NCI-H2227 (cell line): ENCODE measurements around the gene FHIP1B.
"Not testable (repeated sequence)": the region's sequence is repeated elsewhere in the genome, so short reads cannot be mapped to it uniquely, and the experiment has no call there.

Experiments used
- DNase-seq: peaks from one replicate; lab custom pipeline; 2025; ENCODE audit not compliant: unreplicated experiment; lab: John Stamatoyannopoulos, UW

The FHIP1B gene

DNA sequence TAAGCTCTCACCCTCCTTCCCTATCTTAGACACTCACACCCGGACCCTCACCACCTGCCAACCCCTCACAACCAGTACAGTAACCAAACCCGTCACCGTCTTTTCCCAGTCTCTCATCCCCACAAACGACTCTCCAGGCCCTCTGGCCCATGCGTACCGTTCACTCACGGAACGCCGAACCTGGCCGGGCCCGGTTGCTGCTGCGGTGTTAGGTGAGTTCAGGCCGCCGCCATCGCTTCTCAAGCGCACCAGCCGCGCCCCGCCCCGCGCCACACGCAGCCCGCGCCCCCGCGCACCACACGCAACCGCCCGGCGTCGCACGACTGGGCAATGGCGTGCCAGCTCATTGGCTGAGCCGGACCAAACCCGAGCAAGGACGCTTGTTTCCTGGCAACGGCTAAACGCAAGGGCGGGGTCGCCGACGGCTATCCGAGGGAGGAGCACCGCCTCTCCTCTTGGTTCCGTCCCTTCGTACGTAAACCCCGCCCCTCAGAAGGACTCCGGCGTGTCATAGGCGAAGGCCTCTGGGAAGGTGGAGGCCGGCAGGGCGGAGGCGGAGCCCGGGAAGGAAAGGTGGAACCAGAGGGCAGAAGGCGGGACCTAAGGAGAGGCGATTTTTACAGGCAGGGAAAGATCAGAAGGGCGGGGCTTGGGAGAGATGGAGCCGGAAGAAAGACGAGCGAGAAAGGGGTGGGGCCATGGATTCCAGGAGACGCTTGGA lies at the start of gene FHIP1B:
Gene FHIP1B (minus strand): TSS at position 250 of the 721 bp plus-strand sequence. CDS start 10,120 bp downstream, outside the sequence.
- peak; percentile 100 for DNase-seq

DNA sequence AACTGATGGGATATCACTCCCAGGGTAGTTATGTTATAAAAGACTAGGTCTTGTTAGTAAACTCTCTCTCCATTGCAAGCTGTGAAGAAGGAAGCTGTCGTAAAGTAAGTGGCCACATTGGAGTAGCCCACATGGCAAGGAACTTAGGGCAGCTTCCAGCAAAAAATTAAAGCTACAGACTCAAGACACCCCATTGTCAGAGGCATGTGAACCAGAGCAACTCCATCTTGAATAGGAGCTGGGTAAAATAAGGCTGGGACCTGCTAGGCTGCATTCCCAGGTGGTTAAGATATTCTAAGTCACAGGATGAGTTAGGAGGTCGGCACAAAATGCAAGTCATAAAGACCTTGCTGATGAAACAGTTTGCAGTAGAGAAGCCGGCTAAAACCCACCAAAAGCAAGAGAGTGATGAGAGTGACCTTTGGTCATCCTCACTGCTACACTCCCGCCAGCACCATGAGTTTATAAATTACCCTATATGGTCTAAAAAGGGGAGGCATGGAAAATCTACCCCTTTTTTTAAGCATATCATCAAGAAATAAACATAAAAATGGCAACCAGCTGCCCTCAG lies 49.1 kb upstream of the FHIP1B start:
- DNase-seq, result no peak

DNA sequence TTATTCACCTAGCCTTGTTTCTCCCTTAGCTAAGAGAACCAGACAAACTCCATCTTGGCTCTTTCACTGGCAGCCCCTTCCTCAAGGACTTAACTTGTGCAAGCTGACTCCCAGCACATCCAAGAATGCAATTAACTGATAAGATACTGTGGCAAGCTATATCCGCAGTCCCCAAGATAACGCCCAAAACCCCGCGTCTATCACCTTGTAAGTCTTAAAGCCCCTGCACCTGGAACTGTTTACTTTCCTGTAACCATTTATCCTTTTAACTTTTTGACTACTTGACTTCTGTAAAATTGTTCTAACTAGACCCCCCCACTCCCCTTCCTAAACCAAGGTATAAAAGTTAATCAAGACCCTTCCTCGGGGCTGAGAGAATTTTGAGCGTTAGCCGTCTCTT lies 46.4 kb upstream of the FHIP1B start:
- DNase-seq, result not testable (repeated sequence)

DNA sequence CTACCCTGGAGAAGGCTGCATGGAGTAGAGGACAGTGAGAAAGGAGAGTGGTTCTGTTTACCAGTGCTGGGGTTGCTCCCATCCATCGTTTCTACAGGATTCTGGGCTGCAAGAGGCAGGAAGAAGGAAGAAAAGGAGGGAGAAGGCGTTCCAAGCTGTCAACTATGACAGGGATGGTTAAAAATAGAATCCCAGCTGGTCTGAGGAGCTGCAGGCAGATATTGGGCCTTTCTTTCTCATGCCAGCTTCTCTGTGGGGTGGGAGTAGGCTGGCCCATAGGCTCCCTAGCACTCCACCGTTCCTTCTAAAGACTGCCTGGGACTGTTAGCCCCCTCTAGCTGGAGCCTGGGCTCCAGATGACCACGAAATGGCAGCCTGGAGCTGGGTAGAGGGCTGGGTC lies 38.8 kb upstream of the FHIP1B start:
- DNase-seq, result no peak

DNA sequence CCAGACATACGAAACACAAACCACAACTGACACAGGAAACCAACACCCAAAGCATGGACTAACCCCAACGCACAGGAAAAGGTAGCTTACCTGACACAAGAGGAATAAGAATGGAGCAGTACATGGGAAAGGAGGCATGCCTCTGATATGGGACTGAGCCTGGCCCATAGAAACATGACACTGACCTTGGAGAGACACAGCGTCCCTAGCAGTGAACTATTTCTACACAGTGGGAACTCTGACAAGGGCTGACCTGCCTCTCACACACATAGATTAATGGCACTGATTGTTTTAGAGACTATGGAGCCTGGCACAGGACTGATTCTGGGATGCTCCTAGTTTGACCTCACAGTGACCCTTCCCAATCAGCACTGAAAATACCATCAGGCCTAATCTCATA lies 37.2 kb upstream of the FHIP1B start:
- no peak for DNase-seq

DNA sequence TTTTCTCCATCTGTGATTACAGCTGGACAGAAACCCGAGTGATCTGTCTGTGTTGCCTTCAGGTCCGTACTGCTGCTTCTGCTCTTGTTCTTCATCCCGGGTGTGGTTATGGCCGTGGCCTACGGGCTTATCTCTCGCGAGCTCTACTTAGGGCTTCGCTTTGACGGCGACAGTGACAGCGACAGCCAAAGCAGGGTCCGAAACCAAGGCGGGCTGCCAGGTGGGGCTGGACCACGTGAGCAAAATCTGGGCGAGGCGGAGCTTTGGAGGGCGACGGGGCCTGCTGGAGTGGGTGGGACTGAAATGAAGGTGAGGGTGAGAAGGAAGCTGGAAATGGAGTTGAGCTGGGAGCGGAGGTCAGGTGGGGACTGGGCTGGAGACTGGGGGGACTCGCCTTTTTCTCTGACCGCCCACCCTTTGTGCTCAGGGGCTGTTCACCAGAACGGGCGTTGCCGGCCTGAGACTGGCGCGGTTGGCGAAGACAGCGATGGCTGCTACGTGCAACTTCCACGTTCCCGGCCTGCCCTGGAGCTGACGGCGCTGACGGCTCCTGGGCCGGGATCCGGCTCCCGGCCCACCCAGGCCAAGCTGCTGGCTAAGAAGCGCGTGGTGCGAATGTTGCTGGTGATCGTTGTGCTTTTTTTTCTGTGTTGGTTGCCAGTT lies 36.3 kb upstream of the FHIP1B start:
- no peak for DNase-seq

DNA sequence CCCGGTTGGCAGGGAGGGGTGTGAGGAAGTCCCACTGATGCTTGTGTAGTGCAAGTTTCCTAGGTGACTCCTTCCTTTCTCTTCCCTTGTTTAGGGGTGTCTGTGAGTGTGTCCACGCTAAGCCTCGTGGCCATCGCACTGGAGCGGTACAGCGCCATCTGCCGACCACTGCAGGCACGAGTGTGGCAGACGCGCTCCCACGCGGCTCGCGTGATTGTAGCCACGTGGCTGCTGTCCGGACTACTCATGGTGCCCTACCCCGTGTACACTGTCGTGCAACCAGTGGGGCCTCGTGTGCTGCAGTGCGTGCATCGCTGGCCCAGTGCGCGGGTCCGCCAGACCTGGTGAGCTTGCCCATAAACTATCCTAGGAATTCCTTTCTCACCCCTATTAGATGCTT lies 35.6 kb upstream of the FHIP1B start:
- no peak for DNase-seq

DNA sequence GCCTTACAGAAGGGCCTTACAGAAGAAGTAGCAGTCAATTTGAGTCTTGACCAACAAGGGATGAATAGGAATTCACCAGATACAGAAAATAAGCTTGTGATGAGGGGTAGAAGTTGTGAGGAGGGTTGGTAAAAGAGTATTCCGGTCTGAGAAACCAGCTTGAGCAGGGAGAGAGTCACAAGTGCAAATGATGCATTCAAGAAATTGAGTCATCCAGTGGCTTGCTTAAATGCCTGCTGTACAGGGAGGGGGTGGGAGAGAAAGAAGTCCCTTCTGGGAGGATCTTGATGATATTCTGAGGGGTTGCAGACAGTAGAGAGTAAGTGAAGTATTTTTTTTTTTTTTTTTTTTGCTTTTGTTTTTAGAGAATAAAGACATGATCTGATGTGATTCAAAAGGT lies 34.4 kb upstream of the FHIP1B start:
- no peak for DNase-seq

DNA sequence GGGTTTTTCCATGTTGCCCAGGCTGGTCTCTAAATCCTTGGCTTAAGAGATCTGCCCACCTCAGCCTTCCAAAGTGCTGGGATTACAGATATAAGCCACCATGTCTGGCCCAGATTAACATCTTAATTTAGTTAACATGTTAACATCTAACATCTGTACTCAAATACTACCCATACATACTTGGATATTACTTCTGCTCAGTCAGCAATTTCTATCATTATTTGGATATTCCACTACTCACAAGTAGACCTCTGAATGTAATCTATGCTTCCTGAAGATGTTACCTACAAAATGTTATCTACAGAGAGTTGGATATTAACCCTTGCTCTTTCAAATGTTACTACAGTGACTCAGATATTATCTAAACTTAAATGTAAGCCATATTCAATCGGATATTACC lies 29.2 kb upstream of the FHIP1B start:
- no peak for DNase-seq

DNA sequence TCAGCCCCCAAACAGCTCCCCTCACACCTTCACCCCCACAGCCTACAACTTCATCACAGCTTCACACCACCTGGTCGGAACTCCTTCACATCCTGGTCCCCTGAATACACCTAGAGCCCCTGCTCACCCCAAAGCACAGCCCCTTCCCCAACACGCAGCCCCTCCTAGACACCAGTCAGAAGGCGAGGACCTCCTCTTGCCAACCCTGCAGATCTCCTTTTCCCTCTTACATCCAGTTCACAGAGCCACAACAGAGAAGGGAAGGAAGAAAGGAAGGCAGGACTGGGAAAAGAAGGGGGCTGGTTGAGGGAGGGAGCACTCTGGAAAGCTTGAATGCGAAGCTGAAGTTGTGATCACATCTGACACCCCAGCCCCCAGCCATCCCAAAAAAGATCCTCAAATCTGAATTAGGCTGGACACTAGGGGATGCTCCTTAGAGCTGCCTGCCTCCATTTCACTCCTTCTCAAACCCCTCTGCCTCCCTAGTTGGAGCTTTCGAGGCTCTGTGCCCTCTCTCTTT lies 25.8 kb upstream of the FHIP1B start:
- no peak for DNase-seq

DNA sequence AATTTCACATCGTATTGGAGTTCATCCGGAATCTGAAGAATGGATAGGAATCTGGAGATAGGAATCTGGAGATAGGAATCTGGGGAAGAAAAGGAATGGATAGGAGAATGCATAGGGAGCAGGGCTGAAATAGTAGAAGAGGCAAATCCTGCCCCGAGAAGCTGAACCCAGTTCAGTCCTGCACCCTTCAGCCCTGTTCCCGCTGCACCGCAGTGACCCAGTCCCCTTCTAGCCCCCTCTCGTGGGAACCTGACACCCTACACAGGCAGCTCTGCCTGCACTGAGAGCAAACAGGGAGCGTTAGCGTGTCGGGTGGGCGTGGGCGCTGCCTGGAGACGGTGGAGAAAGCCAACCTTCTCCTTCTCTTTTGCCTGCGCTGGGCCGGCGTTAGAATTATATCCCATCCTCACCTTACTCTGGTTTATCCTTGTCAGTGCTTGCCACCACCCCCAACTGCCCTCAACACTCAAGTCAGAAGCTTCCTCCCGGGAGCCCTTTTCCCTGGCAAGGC lies 24.2 kb upstream of the FHIP1B start:
- peak; percentile 38 for DNase-seq

DNA sequence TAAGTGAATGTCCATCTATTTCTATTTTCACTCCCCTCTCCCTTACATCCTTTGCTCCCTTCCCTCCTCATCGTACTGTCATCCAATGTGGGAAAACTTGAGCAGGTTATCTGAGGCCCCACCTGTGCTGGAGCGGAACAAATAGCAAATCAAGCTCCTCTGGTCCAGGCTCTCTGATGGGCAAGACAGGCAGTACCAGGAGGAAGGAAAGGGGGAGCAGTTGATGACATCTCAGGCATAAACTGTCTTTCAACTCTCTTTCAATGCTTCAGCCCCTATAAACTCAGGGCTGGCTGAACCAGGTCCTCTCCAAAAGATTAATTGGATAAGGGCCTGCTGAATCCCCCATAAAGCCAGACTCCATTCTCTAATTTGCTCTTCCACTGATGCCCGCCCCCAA lies 23.7 kb upstream of the FHIP1B start:
- DNase-seq, result no peak

DNA sequence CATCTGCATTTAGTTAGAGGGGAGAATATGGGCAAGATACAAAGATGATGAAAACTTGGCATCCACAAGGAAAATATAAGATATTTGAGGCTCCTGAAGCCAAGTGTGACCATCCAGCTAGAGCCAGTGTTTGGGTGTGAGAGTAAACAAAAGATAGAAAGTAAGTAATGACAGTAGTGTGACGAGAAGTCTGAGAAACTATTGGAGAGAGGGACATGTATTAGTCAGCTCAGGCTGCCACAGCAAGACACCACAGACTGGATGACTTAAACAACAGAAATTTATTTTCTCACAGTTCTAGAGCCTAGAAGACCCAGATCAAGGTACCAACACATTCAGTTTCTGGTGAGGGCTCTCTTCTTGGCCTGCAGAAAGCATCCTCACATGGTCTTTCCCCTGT lies 18.8 kb upstream of the FHIP1B start:
- DNase-seq, result no peak

DNA sequence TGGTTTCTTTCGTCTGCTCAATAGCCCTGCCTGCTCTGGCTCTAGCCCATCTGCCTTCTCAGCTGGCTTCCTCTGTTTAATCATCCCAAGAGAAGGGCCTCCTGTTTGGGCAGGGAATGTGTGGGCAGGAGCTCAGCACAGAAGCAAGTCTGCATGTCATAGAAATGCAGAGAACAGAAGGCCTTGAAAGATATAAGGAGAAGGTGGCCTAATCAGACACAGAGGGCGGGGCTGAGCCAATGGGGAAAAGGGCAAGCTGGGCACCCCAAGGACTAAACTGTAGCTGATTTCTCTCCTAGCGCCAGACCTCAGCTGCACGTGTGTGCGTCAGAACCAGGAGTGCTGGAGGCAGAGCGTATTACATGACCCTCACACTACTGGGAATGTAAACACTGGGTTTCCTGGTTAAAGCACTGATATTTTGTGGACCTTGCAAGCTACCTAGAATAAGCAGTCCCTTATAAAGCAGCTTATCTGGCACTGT lies 17.6 kb upstream of the FHIP1B start:
- no peak for DNase-seq

DNA sequence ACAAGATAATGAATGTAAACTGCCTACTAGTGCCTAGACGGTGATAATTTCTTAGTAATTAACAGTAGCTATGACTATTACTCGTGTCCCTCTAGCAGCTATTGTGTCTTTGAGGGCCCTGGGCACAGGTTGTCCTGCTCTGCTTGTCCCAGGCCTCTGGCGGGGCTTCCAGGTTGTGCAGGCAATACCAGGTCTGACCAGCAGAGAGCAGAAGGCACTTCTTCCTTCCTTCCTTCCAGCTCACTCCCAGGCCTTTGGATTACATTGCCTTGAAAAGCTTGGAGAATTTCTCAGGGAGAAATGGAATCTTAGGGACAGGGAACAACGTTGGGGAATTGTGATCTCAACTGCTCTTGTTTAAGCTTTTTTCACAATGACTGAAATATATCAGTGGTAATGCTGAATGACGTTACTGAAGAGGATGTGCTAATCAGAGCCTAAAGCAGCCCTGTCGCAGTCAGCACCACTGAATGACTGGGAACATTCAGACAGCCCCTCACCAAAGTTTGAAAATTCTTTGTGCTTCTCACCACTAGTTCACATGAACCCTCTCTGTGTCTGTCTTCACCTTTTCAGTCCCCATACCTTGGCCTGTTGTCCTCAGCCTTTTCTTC lies 16.8 kb upstream of the FHIP1B start:
- peak; percentile 74 for DNase-seq

DNA sequence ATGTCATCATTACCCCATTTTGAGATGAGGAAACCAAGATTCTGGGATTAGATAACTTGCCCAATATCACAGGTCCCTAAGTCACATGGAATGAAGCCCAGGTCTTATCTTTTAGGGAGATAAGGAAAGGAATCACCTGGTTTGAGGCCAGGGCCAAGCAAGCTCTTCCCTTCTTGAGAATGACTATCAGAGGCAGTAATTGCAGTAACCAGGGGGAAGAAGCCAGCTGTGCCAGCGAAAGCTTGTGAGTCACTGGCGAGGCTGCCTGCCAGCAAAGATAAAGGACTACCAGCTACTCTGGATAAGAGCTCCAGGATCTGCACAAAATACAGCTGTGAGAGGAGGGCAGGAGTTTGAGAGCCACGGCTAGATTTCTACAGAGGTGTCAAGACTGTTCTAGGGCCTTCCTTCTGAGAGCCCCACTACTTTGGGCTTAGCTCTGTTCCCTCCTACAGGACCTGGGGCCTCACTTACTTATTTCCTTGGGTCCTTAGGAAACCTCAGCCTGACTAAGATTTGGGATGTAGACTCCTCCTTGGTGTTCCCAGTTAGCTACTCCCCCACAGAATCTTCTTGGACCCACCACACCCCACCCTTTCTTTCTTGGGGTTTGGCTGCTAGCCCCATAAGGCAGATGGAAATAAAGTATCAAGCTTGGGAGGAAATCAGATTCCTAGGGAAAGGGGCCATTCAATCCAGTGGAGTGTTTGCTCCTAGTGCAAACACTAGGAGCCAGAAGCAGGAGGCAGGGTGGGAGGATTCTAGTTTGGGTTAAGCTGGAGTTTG lies 15.5 kb upstream of the FHIP1B start:
- no peak for DNase-seq

DNA sequence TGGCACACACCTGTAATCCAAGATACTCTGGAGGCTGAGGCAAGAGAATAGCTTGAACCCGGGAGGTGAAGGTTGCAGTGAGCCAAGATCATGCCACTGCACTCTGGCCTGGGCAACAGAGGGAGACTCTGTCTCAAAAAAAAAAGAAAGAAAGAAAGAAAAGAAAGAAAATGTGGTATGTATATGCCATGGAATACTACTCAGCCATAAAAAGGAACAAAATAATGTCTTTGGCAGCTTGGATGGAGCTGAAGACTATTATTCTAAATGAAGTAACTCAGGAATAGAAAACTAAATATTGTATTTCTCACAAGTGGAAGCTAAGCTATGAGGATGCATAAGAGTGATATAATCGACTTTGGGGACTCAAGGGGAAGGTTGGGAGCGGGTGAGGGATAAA lies 14.5 kb upstream of the FHIP1B start:
- DNase-seq, result not testable (repeated sequence)

DNA sequence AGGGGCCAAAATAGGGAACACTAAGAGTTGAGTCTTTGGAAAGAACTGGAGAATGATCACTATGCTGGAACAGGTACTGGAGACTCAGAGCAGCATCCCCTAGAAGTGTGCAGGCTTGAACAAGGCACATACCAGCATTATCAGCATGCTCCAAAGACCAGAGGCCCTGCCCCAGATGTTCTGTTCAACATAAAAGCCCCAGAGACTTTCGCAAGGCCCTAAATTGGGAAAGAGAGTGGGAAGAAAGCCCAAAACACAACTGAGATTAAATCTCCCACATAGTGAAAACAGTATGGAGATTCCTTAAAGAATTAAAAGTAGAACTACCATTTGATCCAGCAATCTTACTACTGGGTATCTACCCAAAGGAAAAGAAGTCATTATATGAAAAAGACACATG lies 13.8 kb upstream of the FHIP1B start:
- no peak for DNase-seq

DNA sequence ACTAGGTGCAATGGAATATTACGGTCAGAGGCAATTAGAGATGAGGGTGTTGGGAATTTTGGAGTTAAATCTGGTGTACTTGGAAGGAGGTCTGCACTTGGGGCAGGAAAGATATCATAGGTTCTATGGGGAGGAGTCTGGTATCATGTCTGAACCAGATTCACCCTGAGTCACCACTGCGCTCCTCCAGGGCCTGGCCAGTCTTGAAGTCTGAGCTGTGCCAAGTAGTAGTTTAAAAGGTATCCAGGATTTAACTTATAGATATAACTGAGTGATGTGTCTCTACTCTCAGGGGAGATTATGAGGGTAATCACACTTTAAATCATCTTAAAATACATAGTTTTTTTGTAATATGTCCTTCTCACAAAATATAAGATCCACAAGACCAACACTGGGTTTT lies 11.1 kb upstream of the FHIP1B start:
- DNase-seq, result no peak

DNA sequence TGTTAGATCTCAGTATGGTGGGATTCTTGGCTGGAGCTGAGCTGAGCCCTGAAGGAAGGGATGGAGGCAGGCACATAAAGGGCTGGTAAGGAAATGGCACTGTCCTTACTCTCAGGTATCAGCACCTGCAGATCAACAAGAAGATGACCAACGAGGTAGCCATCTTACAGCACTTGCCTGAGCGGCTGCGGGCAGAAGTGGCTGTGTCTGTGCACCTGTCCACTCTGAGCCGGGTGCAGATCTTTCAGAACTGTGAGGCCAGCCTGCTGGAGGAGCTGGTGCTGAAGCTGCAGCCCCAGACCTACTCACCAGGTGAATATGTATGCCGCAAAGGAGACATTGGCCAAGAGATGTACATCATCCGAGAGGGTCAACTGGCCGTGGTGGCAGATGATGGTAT lies 6.9 kb upstream of the FHIP1B start:
- no peak for DNase-seq

DNA sequence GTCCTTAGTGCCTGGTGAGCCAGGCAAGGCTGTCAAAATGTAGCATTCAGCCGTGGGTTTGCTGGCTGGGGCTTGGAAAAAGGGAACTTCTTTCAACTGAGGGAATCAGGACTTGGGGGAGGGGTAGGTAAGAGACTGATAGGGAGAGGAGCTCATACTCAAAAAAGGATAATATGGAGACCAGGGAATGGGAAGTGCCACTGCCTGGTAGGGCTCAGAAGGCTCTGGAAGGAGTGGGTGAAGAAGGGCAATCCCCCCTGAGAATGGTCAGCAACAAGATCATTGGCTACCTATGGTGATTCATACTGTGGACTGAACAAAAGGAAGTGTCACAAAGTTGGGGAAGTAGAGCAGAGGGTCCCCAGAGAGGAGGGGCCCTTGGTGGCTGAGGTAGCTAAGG lies 6.3 kb upstream of the FHIP1B start:
- DNase-seq, result no peak
